GM23338 (cell line): Measurements from ENCODE around the gene PLIN5. TPM values are rescaled to one million over a fixed set of nuclear protein-coding genes. Genes with fewer than 3 reads are reported as not detected.

Experiments used
- ATAC-seq: fragments of 200-7000 bp; cut with Tn5 transposase; 3 replicates; pipeline ENCODE4 v1.9.1; 2020
- DNase-seq: peaks from one replicate; pipeline ENCODE4 v3.0.0-alpha.2; 2015; ENCODE audit warnings: low spot score
- H2AFZ ChIP-seq: fragments of 200-600 bp; sonication (generic); 2 replicates; pipeline ENCODE4 v1.8.0; 2016; ENCODE audit warnings: antibody characterized with exemption, mild to moderate bottlenecking, moderate library complexity
- H3F3A ChIP-seq: fragments of 200-600 bp; sonication (generic); replicated peaks from 2 replicates; pipeline ENCODE4 v1.8.0; 2017; ENCODE audit warnings: antibody characterized with exemption, mixed run types, low read depth
- H3K27ac ChIP-seq: fragments of 200-600 bp; sonication (generic); 2 replicates; pipeline ENCODE4 v1.6.1; 2016; ENCODE audit warnings: low read depth
- H3K27me3 ChIP-seq: fragments of 200-600 bp; sonication (generic); 2 replicates; pipeline ENCODE4 v1.8.0; 2016; ENCODE audit warnings: mild to moderate bottlenecking, mixed run types, moderate library complexity; ENCODE audit not compliant: insufficient read depth
- H3K36me3 ChIP-seq: fragments of 200-600 bp; sonication (generic); 2 replicates; pipeline ENCODE4 v1.8.0; 2016; ENCODE audit warnings: mild to moderate bottlenecking; ENCODE audit not compliant: insufficient read depth
- H3K4me1 ChIP-seq: fragments of 200-600 bp; sonication (generic); 2 replicates; pipeline ENCODE4 v1.8.0; 2016; ENCODE audit warnings: mild to moderate bottlenecking, moderate library complexity; ENCODE audit not compliant: insufficient read depth
- H3K4me2 ChIP-seq: fragments of 200-600 bp; sonication (generic); 2 replicates; pipeline ENCODE4 v1.7.1; 2017; ENCODE audit warnings: mixed run types
- H3K4me3 ChIP-seq: fragments of 200-600 bp; sonication (generic); 2 replicates; pipeline ENCODE4 v1.6.1; 2016; ENCODE audit warnings: mixed run types
- H3K79me2 ChIP-seq: fragments of 200-600 bp; sonication (generic); replicated peaks from 2 replicates; pipeline ENCODE4 v1.8.0; 2017; ENCODE audit warnings: mild to moderate bottlenecking; ENCODE audit not compliant: insufficient read depth
- H3K9me2 ChIP-seq: fragments of 200-600 bp; sonication (generic); 2 replicates; pipeline ENCODE4 v1.8.0; 2017; ENCODE audit not compliant: insufficient read depth
- H4K20me1 ChIP-seq: fragments of 200-600 bp; sonication (generic); replicated peaks from 2 replicates; pipeline ENCODE4 v1.8.0; 2017; ENCODE audit warnings: mild to moderate bottlenecking; ENCODE audit not compliant: insufficient read depth
- H3K27ac Mint-ChIP-seq: 2 replicates; pipeline ENCODE4 v1.8.0; 2020; ENCODE audit warnings: inconsistent platforms, mild to moderate bottlenecking, moderate library complexity, mixed read lengths
- H3K27me3 Mint-ChIP-seq: 3 replicates; pipeline ENCODE4 v1.8.0; 2022; ENCODE audit warnings: low read depth, mild to moderate bottlenecking, moderate library complexity, mixed read lengths, inconsistent platforms; ENCODE audit not compliant: insufficient read depth, poor library complexity
- H3K36me3 Mint-ChIP-seq: 3 replicates; pipeline ENCODE4 v1.8.0; 2021; ENCODE audit warnings: low read depth, mild to moderate bottlenecking, inconsistent platforms, moderate library complexity, mixed read lengths
- H3K4me1 Mint-ChIP-seq: 3 replicates; pipeline ENCODE4 v1.8.0; 2020; ENCODE audit warnings: mild to moderate bottlenecking, inconsistent platforms, mixed read lengths
- H3K4me3 Mint-ChIP-seq: 3 replicates; pipeline ENCODE4 v1.8.0; 2021; ENCODE audit warnings: moderate library complexity, mild to moderate bottlenecking, inconsistent platforms, mixed read lengths
- H3K9me3 Mint-ChIP-seq: 3 replicates; pipeline ENCODE4 v1.8.0; 2020; ENCODE audit warnings: moderate library complexity, mild to moderate bottlenecking, inconsistent platforms, mixed read lengths
- EZH2phosphoT487 ChIP-seq: fragments of 200-600 bp; sonication (generic); IDR thresholded peaks from one replicate; pipeline ENCODE4 v1.8.1; 2018; ENCODE audit warnings: antibody characterized with exemption; ENCODE audit not compliant: unreplicated experiment
- STAT1 ChIP-seq: IDR thresholded peaks from one replicate; pipeline ENCODE4 v1.6.1; 2016; ENCODE audit warnings: antibody characterized with exemption; ENCODE audit not compliant: unreplicated experiment
- ZNF114 ChIP-seq: fragments of 250-450 bp; sonication (Bioruptor Pico); IDR thresholded peaks from 2 replicates; pipeline ENCODE4 v1.5.0; 2020; ENCODE audit warnings: mild to moderate bottlenecking, moderate library complexity
- polyA plus RNA-seq: library from polyadenylated mRNA; unstranded; fragments of >200 nt; fragmentation: Nextera tagmentation; extraction: Ambion mirVana; gene quantifications from 2 replicates; pipeline ENCODE4 v1.2.1, GENCODE V29; 2016
- total RNA-seq: library from RNA; depleted of rRNA; stranded (reverse); fragments of >200 nt; shearing (Covaris generic); gene quantifications from 2 replicates; pipeline ENCODE4 v1.2.3, GENCODE V29; 2014
- TF ChIP-seq, protein P1 (sequence below), 2 experiments: fragments of 200-600 bp in 1 of 2; sonication (generic) in 1 of 2; conservative IDR thresholded peaks; 2 replicates each; pipeline versions ENCODE4 v1.5.1 to v1.6.1; 2016 to 2017; ENCODE audit warnings: antibody characterized with exemption in 2 of 2, low read depth in 2 of 2, mild to moderate bottlenecking in 2 of 2, moderate library complexity in 1 of 2
- TF ChIP-seq, protein P2 (sequence below): IDR thresholded peaks from one replicate; pipeline ENCODE4 v1.6.1; 2018; ENCODE audit warnings: antibody characterized with exemption; ENCODE audit not compliant: unreplicated experiment

The PLIN5 gene
- total and polyA plus RNA-seq, 2 experiments from 2014 or later = 1.9 to 3.5 TPM

DNA sequence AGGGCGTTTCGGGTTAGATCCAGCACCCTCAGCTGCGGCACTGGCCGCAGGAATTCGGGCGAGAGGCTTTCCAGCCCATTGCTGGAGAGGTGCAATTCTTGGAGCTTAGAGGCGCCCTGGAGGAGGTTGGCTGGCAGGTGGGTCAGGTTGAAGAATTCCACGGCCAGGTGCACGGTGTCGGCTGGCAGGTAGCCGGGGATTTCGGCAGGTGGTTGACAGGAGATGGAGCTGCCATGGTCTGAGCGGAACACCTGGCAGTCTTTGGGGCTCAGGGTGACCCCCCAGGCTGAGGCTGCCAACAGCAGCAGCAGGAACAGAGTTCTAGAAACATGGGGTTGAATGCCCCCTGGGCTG, 3.6 kb upstream of the PLIN5 start:
- no peak for DNase-seq
- H3K9me3 Mint-ChIP-seq = peaks cover 6% of the 10 kb centered on the region; the same call in 1 of the 3 replicates

DNA sequence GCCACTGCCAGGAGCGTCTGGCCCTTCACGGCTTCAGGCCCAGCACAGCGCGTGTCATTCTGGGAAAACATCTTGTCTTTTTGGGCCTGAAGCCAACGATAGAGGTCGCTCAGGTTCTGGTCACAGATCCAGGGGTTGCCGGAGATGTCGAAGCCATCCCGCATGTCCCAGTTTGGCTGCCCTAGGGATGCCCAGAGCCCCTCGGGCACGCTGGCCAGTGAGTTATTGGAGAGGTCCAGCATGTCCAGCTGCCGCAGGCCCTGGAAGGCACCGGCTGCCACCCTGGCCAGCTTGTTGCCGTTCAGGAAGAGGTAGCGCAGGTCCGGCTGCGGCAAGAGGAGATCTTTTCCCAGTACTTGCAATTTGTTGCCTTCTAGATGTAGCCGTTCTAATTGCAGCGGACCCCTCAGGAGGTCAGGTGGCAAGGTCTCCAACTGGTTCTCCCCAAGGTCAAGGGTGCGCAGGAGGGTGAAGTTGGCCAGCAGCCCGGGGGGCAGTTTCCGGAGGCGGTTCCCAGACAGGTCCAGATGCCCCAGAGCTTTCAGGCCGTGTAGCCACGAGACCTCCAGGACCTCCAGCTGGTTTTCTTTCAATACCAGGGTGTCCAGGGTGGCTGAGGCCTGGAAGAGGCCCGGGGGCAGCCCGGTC, 3.1 kb upstream of the PLIN5 start:
- H3K79me2 ChIP-seq = no peaks in the 10 kb centered on the region
- no peaks in the 10 kb centered on the region for H3K36me3 Mint-ChIP-seq
- ATAC-seq (peak; percentile 4; the same call in 2 of the 3 replicates), DNase-seq (peak; percentile 65)
- H3K27me3 ChIP-seq = peaks cover 17% of the 10 kb centered on the region
- H3K27me3 Mint-ChIP-seq = peaks cover 17% of the 10 kb centered on the region
- H3K4me3 ChIP-seq = no peak overlapping the region
- H3K36me3 ChIP-seq = no peaks in the 10 kb centered on the region
- no peaks in the 10 kb centered on the region for H4K20me1 ChIP-seq
- no peak overlapping the region for H3K27ac ChIP-seq
- H2AFZ ChIP-seq = no peak overlapping the region
- H3F3A ChIP-seq = peaks cover 6% of the 10 kb centered on the region; the same call in 1 of the 2 replicates
- peaks cover 10% of the 10 kb centered on the region for H3K4me1 Mint-ChIP-seq
- no peak for TF ChIP-seq EZH2phosphoT487
- TF ChIP-seq, protein P1, sequence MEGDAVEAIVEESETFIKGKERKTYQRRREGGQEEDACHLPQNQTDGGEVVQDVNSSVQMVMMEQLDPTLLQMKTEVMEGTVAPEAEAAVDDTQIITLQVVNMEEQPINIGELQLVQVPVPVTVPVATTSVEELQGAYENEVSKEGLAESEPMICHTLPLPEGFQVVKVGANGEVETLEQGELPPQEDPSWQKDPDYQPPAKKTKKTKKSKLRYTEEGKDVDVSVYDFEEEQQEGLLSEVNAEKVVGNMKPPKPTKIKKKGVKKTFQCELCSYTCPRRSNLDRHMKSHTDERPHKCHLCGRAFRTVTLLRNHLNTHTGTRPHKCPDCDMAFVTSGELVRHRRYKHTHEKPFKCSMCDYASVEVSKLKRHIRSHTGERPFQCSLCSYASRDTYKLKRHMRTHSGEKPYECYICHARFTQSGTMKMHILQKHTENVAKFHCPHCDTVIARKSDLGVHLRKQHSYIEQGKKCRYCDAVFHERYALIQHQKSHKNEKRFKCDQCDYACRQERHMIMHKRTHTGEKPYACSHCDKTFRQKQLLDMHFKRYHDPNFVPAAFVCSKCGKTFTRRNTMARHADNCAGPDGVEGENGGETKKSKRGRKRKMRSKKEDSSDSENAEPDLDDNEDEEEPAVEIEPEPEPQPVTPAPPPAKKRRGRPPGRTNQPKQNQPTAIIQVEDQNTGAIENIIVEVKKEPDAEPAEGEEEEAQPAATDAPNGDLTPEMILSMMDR (conservative IDR thresholded peaks at IDR 0.05; ENCODE audit: low read depth in 2 of 2) = peak in 1 of 2 experiments; percentile 72; a peak in 3 of 4 replicates
- H3K9me2 ChIP-seq = no peaks in the 10 kb centered on the region
- no peaks in the 10 kb centered on the region; the same call in 1 of the 2 replicates for H3K4me1 ChIP-seq
- no peak overlapping the region for H3K4me2 ChIP-seq
- no peak overlapping the region for H3K4me3 Mint-ChIP-seq
- H3K27ac Mint-ChIP-seq = no peak overlapping the region
- peaks cover 6% of the 10 kb centered on the region; the same call in 1 of the 3 replicates for H3K9me3 Mint-ChIP-seq

More for the DNA sequence above, 3.6 kb upstream of the PLIN5 start:
- H3K4me2 ChIP-seq = no peak overlapping the region
- Mint-ChIP-seq H3K36me3 (no peaks in the 10 kb centered on the region), H3K4me1 (peaks cover 10% of the 10 kb centered on the region), H3K27me3 (peaks cover 13% of the 10 kb centered on the region), H3K27ac (no peak overlapping the region), H3K4me3 (no peak overlapping the region)
- H3K27me3 ChIP-seq = peaks cover 14% of the 10 kb centered on the region
- TF ChIP-seq, protein P2, sequence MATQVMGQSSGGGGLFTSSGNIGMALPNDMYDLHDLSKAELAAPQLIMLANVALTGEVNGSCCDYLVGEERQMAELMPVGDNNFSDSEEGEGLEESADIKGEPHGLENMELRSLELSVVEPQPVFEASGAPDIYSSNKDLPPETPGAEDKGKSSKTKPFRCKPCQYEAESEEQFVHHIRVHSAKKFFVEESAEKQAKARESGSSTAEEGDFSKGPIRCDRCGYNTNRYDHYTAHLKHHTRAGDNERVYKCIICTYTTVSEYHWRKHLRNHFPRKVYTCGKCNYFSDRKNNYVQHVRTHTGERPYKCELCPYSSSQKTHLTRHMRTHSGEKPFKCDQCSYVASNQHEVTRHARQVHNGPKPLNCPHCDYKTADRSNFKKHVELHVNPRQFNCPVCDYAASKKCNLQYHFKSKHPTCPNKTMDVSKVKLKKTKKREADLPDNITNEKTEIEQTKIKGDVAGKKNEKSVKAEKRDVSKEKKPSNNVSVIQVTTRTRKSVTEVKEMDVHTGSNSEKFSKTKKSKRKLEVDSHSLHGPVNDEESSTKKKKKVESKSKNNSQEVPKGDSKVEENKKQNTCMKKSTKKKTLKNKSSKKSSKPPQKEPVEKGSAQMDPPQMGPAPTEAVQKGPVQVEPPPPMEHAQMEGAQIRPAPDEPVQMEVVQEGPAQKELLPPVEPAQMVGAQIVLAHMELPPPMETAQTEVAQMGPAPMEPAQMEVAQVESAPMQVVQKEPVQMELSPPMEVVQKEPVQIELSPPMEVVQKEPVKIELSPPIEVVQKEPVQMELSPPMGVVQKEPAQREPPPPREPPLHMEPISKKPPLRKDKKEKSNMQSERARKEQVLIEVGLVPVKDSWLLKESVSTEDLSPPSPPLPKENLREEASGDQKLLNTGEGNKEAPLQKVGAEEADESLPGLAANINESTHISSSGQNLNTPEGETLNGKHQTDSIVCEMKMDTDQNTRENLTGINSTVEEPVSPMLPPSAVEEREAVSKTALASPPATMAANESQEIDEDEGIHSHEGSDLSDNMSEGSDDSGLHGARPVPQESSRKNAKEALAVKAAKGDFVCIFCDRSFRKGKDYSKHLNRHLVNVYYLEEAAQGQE = no peak
- TF ChIP-seq ZNF114 (CRISPR knock-in tag) (no peak), STAT1 (no peak)
- TF ChIP-seq, protein P1 (conservative IDR thresholded peaks at IDR 0.05; ENCODE audit: low read depth in 2 of 2) = no peak
- no peak overlapping the region for H3K4me3 ChIP-seq
- no peaks in the 10 kb centered on the region for H4K20me1 ChIP-seq
- no peak for ATAC-seq
- H2AFZ ChIP-seq = no peak overlapping the region
- no peaks in the 10 kb centered on the region; the same call in 1 of the 2 replicates for H3K4me1 ChIP-seq
- no peaks in the 10 kb centered on the region for H3K36me3 ChIP-seq
- no peak overlapping the region for H3K27ac ChIP-seq
- H3K79me2 ChIP-seq = no peaks in the 10 kb centered on the region
- no peaks in the 10 kb centered on the region for H3K9me2 ChIP-seq
- H3F3A ChIP-seq = peaks cover 6% of the 10 kb centered on the region; the same call in 1 of the 2 replicates
